H1 (cell line): ENCODE measurements around the gene MYH7. TPM values are rescaled to one million over a fixed set of nuclear protein-coding genes. Genes with fewer than 3 reads are reported as not detected.

Experiments
- CTCF ChIA-PET: fragments of 300-600 bp; sonication (Branson Sonifier 250); formaldehyde crosslinking; loops from one replicate; lab custom pipeline; 2021; ENCODE audit not compliant: partially characterized antibody; lab: Charles Lee
- POLR2A ChIA-PET: fragments of 300-600 bp; sonication (Branson Sonifier 250); formaldehyde crosslinking; loops from one replicate; lab custom pipeline; 2021; ENCODE audit warnings: inconsistent platforms; ENCODE audit not compliant: partially characterized antibody; lab: Charles Lee
- DNase-seq, 2 experiments: peaks; one replicate each; pipeline versions ENCODE4 v3.0.0 to v3.0.0-alpha.2; 2010 to 2022; ENCODE audit warnings: low spot score in 2 of 2, low read depth in 1 of 2, mixed read lengths in 1 of 2
- FAIRE-seq: peaks from 2 replicates; lab custom pipeline; 2011; peaks lifted over from hg19 to GRCh38; lab: Jason Lieb, UNC
- H2AFZ ChIP-seq: 2 replicates; pipeline ENCODE4 v1.8.1; 2012; ENCODE audit warnings: low read length, inconsistent platforms
- H2AK5ac ChIP-seq: 2 replicates; pipeline ENCODE4 v1.6.1; 2013; ENCODE audit warnings: low read depth, low read length
- H2BK120ac ChIP-seq: replicated peaks from 2 replicates; pipeline ENCODE3; 2013; ENCODE audit warnings: low read depth, low read length, inconsistent platforms
- H2BK12ac ChIP-seq: 2 replicates; pipeline ENCODE4 v1.6.1; 2013; ENCODE audit warnings: low read depth, low read length
- H2BK15ac ChIP-seq: 2 replicates; pipeline ENCODE4 v1.6.1; 2013; ENCODE audit warnings: low read length
- H2BK20ac ChIP-seq: 2 replicates; pipeline ENCODE4 v1.6.1; 2013; ENCODE audit warnings: low read length
- H2BK5ac ChIP-seq: 2 replicates; pipeline ENCODE4 v1.6.1; 2013; ENCODE audit warnings: low read depth, low read length
- H3K14ac ChIP-seq: 2 replicates; pipeline ENCODE4 v1.6.1; 2013; ENCODE audit warnings: inconsistent platforms; ENCODE audit not compliant: insufficient read length
- H3K18ac ChIP-seq: 2 replicates; pipeline ENCODE4 v1.6.1; 2013; ENCODE audit warnings: low read length; ENCODE audit errors: extremely low read depth
- H3K23ac ChIP-seq: 2 replicates; pipeline ENCODE4 v1.6.1; 2013; ENCODE audit warnings: inconsistent platforms; ENCODE audit not compliant: insufficient read length
- H3K23me2 ChIP-seq: 2 replicates; pipeline ENCODE4 v1.6.1; 2013; ENCODE audit warnings: low read depth, low read length
- H3K27ac ChIP-seq: 2 replicates; pipeline ENCODE4 v1.6.1; 2011; ENCODE audit warnings: low read depth, low read length, inconsistent platforms
- H3K27me3 ChIP-seq, 4 experiments: replicated peaks in 1 of 4; 1 replicate in 1 of 4; 2 replicates in 3 of 4; pipeline versions ENCODE4 v1.6.1 to v1.8.1; 2011 to 2013; ENCODE audit warnings: low read length in 3 of 4, mild to moderate bottlenecking in 3 of 4, inconsistent platforms in 2 of 4, mixed read lengths in 2 of 4, moderate library complexity in 1 of 4; ENCODE audit not compliant: control insufficient read depth in 3 of 4, insufficient read depth in 3 of 4; ENCODE audit errors: extremely low read depth in 1 of 4
- H3K36me3 ChIP-seq, 4 experiments: 2 replicates each; pipeline versions ENCODE4 v1.6.1 to v1.8.1; 2011 to 2013; ENCODE audit warnings: mild to moderate bottlenecking in 4 of 4, low read length in 3 of 4, moderate library complexity in 2 of 4, control low read depth in 1 of 4, inconsistent platforms in 1 of 4; ENCODE audit not compliant: insufficient read depth in 4 of 4, control insufficient read depth in 2 of 4
- H3K4ac ChIP-seq: replicated peaks from 2 replicates; pipeline ENCODE3; 2013; ENCODE audit warnings: low read length, low read depth, mixed read lengths, inconsistent platforms; ENCODE audit not compliant: insufficient read length
- H3K4me1 ChIP-seq, 4 experiments: replicated peaks in 1 of 4; 1 replicate in 1 of 4; 2 replicates in 3 of 4; pipeline versions ENCODE4 v1.6.1 to v1.8.1; 2011 to 2013; ENCODE audit warnings: low read length in 3 of 4, inconsistent platforms in 2 of 4, mixed read lengths in 1 of 4; ENCODE audit not compliant: insufficient read depth in 4 of 4, control insufficient read depth in 3 of 4
- H3K4me2 ChIP-seq, 2 experiments: 2 replicates each; pipeline versions ENCODE4 v1.6.1 to v1.8.1; 2011 to 2013; ENCODE audit warnings: low read depth in 2 of 2, low read length in 2 of 2, control low read depth in 1 of 2, inconsistent platforms in 1 of 2, mild to moderate bottlenecking in 1 of 2; ENCODE audit not compliant: insufficient read depth in 1 of 2
- H3K4me3 ChIP-seq, 4 experiments: fragments of 200-600, 300-600 bp in 1 of 4; sonication (generic), shearing (Covaris generic), sonication (Bioruptor Twin) in 1 of 4; 2 replicates each; pipeline versions ENCODE4 v1.5.1 to v1.8.1; 2011 to 2016; ENCODE audit warnings: low read length in 4 of 4, low read depth in 3 of 4, control low read depth in 2 of 4, inconsistent platforms in 2 of 4, mild to moderate bottlenecking in 2 of 4, mixed read lengths in 1 of 4, moderate library complexity in 1 of 4; ENCODE audit not compliant: insufficient read depth in 2 of 4; ENCODE audit errors: extremely low read depth in 1 of 4
- H3K56ac ChIP-seq: replicated peaks from 2 replicates; pipeline ENCODE3; 2013; ENCODE audit warnings: low read depth, mild to moderate bottlenecking, mixed read lengths, low read length, inconsistent platforms; ENCODE audit not compliant: insufficient read length
- H3K79me1 ChIP-seq: 2 replicates; pipeline ENCODE4 v1.6.1; 2013; ENCODE audit warnings: low read depth, low read length, control low read depth
- H3K79me2 ChIP-seq, 2 experiments: 2 replicates each; pipeline versions ENCODE4 v1.6.1 to v1.8.1; 2012 to 2013; ENCODE audit warnings: low read length in 2 of 2, mild to moderate bottlenecking in 2 of 2, inconsistent platforms in 1 of 2; ENCODE audit not compliant: insufficient read depth in 2 of 2, control insufficient read depth in 1 of 2
- H3K9ac ChIP-seq, 4 experiments: replicated peaks in 1 of 4; 1 replicate in 1 of 4; 2 replicates in 3 of 4; pipeline versions ENCODE4 v1.6.1 to v1.8.1; 2011 to 2013; ENCODE audit warnings: low read depth in 3 of 4, low read length in 3 of 4, control low read depth in 2 of 4, mild to moderate bottlenecking in 2 of 4, moderate library complexity in 2 of 4, inconsistent platforms in 1 of 4; ENCODE audit errors: extremely low read depth in 1 of 4
- H3K9me3 ChIP-seq, 2 experiments: 2 replicates each; pipeline versions ENCODE4 v1.6.1 to v1.8.1; 2012 to 2013; ENCODE audit warnings: mild to moderate bottlenecking in 2 of 2, moderate library complexity in 2 of 2, control low read depth in 1 of 2, inconsistent platforms in 1 of 2, low read depth in 1 of 2, low read length in 1 of 2, mixed read lengths in 1 of 2; ENCODE audit not compliant: insufficient read depth in 2 of 2
- H4K20me1 ChIP-seq, 2 experiments: replicated peaks in 1 of 2; 2 replicates each; pipeline versions ENCODE3 to v1.8.1; 2011 to 2013; ENCODE audit warnings: inconsistent platforms in 2 of 2, low read length in 2 of 2, mild to moderate bottlenecking in 1 of 2; ENCODE audit not compliant: insufficient read depth in 2 of 2, control insufficient read depth in 1 of 2
- H4K5ac ChIP-seq: 2 replicates; pipeline ENCODE4 v1.6.1; 2013; ENCODE audit warnings: low read length, low read depth, mixed read lengths, inconsistent platforms; ENCODE audit not compliant: insufficient read length
- H4K8ac ChIP-seq: 2 replicates; pipeline ENCODE4 v1.8.0; 2013; ENCODE audit warnings: mild to moderate bottlenecking, moderate library complexity, low read length, inconsistent platforms; ENCODE audit not compliant: insufficient read depth; ENCODE audit errors: extremely low read depth
- H4K91ac ChIP-seq: replicated peaks from 2 replicates; pipeline ENCODE3; 2013; ENCODE audit warnings: low read length, mixed read lengths, inconsistent platforms; ENCODE audit not compliant: insufficient read length
- ATF2 ChIP-seq: IDR thresholded peaks from 2 replicates; pipeline ENCODE4 v1.6.1; 2012; ENCODE audit warnings: low read length, inconsistent platforms
- CHD2 ChIP-seq: IDR thresholded peaks from 2 replicates; pipeline ENCODE4 v1.6.1; 2012; ENCODE audit warnings: low read length, improper control_type of control experiment
- CTCF ChIP-seq, 3 experiments: IDR thresholded peaks; 1 replicate in 2 of 3; 2 replicates in 1 of 3; pipeline versions ENCODE4 v1.5.1 to v1.6.1; 2011; ENCODE audit warnings: low read length in 3 of 3, mild to moderate bottlenecking in 3 of 3, inconsistent platforms in 2 of 3, low read depth in 1 of 3, moderate library complexity in 1 of 3; ENCODE audit not compliant: insufficient read depth in 1 of 3; ENCODE audit errors: control extremely low read depth in 1 of 3
- HDAC6 ChIP-seq: IDR thresholded peaks from one replicate; pipeline ENCODE4 v1.7.1; 2012; ENCODE audit warnings: low read depth, mild to moderate bottlenecking, inconsistent platforms, low read length, moderate library complexity
- RAD21 ChIP-seq, 2 experiments: IDR thresholded peaks in 1 of 2; conservative IDR thresholded peaks in 1 of 2; 2 replicates each; pipeline ENCODE4 v1.6.1; 2011; ENCODE audit warnings: low read depth in 2 of 2, low read length in 2 of 2, improper control_type of control experiment in 1 of 2, inconsistent platforms in 1 of 2, mild to moderate bottlenecking in 1 of 2, moderate library complexity in 1 of 2
- WGBS, 2 experiments: shearing (Covaris generic) in 1 of 2; methylation state at CpG; one replicate each; pipeline versions ENCODE4 v1.1.6 to v1.1.7; 2013 to 2015; ENCODE audit warnings: low lambda C conversion rate in 2 of 2, mixed read lengths in 2 of 2, inconsistent platforms in 1 of 2, low coverage in 1 of 2, missing lambda C conversion rate in 1 of 2; ENCODE audit not compliant: insufficient replicate concordance in 2 of 2, insufficient coverage in 1 of 2, insufficient read length in 1 of 2; ENCODE audit errors: extremely low coverage in 1 of 2, missing lambda C conversion rate in 1 of 2; 5-methylcytosine and 5-hydroxymethylcytosine counted together
- polyA plus RNA-seq, 7 experiments: library from polyadenylated mRNA; depleted of rRNA in 3 of 7; stranded (reverse) in 5 of 7; unstranded in 2 of 7; fragments of >200 nt in 5 of 7; fragments of 200-250 nt in 2 of 7; gene quantifications; 1 replicate in 5 of 7; 2 replicates in 1 of 7; 4 replicates in 1 of 7; pipeline versions ENCODE4 v1.2.1 to v1.2.3, GENCODE V29; 2011 to 2013; ENCODE audit warnings: missing spikeins in 2 of 7, mixed read lengths in 2 of 7
- total RNA-seq: library from RNA; stranded (reverse); fragmentation: NEBNext Ultra II Directional; extraction: Animal tissue kit (Norgen Biotek cat#: 25700); gene quantifications from 2 replicates; pipeline ENCODE4 v1.2.1, GENCODE V29; 2021

MYH7 gene
- total and polyA plus RNA-seq, 2 of the 8 experiments (the other 6 are each of a cell fraction or from before 2014, with no cell fraction given), result not detected

GRCh38 chr14:23446291-23446851 is 10.9 kb upstream of the MYH7 start:
- H4K20me1 ChIP-seq, result no peaks in the 10 kb centered on the region
- CTCF ChIA-PET, result interaction anchor here (0.7 to 2.7 kb wide), 8 partner anchors 10 to 186 kb away, joined by 3 to 21 read pairs (median 3); partner anchors contain the start of gene MYH7
- H3K79me1 ChIP-seq, result no peaks in the 10 kb centered on the region
- WGBS, 2 experiments, result 80% methylated on average over 4 of the region's 4 CpGs; no CpG with 5 or more reads in 1 of the 2 experiments
- no peaks in the 10 kb centered on the region for H3K9me3 ChIP-seq
- no peak overlapping the region for H2AK5ac ChIP-seq
- H2BK12ac ChIP-seq, result no peak overlapping the region
- H3K56ac ChIP-seq, result no peak overlapping the region
- no peak overlapping the region for H4K91ac ChIP-seq
- no peak overlapping the region for H3K4me3 ChIP-seq
- DNase-seq, result no peak
- TF ChIP-seq HDAC6 (no peak), CHD2 (no peak), ATF2 (no peak), RAD21 (IDR thresholded peaks at IDR 0.05 in 1 of 2, conservative IDR thresholded peaks at IDR 0.05 in 1 of 2; ENCODE audit: low read depth in 2 of 2, low read length in 2 of 2) (peak; percentile 38 to 56; a peak in 3 of 4 replicates), CTCF (IDR thresholded peaks at IDR 0.05; ENCODE audit: control extremely low read depth in 1 of 3, insufficient read depth in 1 of 3, low read depth in 1 of 3, low read length in 3 of 3) (peak in 2 of 3 experiments; percentile 12 to 27; a peak in 2 of 4 replicates)
- TF ChIP-seq, all 59 proteins: peak for 2
- no peaks in the 10 kb centered on the region; the same call in none of the 2 replicates for H3K23me2 ChIP-seq
- H4K8ac ChIP-seq, result no peak overlapping the region
- no peaks in the 10 kb centered on the region for H3K36me3 ChIP-seq
- H3K27ac ChIP-seq, result no peak overlapping the region
- no peak overlapping the region for H2BK20ac ChIP-seq
- H3K23ac ChIP-seq, result no peak overlapping the region
- no peak overlapping the region for H2BK15ac ChIP-seq
- no peak overlapping the region for H3K18ac ChIP-seq
- peaks cover 2 to 12% (median 9%) of the 10 kb centered on the region in 4 experiments for H3K4me1 ChIP-seq
- H3K4me2 ChIP-seq, result no peak overlapping the region
- POLR2A ChIA-PET, result interaction anchor here (1.3 kb wide), 1 partner anchor 8 kb away, joined by 4 read pairs; no protein-coding TSS in a partner anchor
- no peaks in the 10 kb centered on the region for H3K79me2 ChIP-seq
- H3K27me3 ChIP-seq, result no peaks in the 10 kb centered on the region; a peak in 2 of 7 replicates
- H3K4ac ChIP-seq, result no peak overlapping the region
- no peak overlapping the region for H3K9ac ChIP-seq
- no peak for FAIRE-seq
- H3K14ac ChIP-seq, result no peak overlapping the region
- no peak overlapping the region for H4K5ac ChIP-seq
- no peak overlapping the region for H2AFZ ChIP-seq
- no peak overlapping the region for H2BK5ac ChIP-seq
- H2BK120ac ChIP-seq, result no peak overlapping the region
